Neural progenitor cell (in vitro differentiated cells): ENCODE results near the gene YPEL4.

Source experiments
- EZH2 ChIP-seq: fragments of 200-600 bp; sonication (generic); IDR thresholded peaks from 2 replicates; pipeline ENCODE4 v1.6.1; 2017; ENCODE audit warnings: antibody characterized with exemption, mild to moderate bottlenecking, moderate library complexity
- EZH2phosphoT487 ChIP-seq: fragments of 200-600 bp; sonication (generic); IDR thresholded peaks from 2 replicates; pipeline ENCODE4 v1.6.1; 2017; ENCODE audit warnings: antibody characterized with exemption
- TF ChIP-seq, protein P1 (sequence below): fragments of 200-600 bp; sonication (generic); IDR thresholded peaks from 2 replicates; pipeline ENCODE4 v1.5.1; 2017; ENCODE audit warnings: antibody characterized with exemption, mild to moderate bottlenecking

DNA sequence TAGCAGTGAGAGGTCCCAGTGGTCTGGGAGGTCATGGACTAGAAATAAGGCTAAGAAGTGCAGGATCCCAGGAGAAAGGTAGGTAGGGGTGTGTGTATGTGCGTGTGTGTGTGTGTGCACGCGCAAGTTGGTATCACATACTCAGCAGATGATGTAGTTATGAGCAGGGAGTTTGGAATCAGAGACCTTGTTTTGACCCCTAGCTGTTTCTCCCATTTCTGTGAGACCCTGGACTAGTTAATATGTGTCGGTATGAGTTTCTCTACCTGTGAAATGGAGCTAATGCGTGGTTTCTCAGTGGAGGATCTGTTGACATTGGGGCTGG, 50.9 kb downstream of the YPEL4 start:
- TF ChIP-seq, protein P1, sequence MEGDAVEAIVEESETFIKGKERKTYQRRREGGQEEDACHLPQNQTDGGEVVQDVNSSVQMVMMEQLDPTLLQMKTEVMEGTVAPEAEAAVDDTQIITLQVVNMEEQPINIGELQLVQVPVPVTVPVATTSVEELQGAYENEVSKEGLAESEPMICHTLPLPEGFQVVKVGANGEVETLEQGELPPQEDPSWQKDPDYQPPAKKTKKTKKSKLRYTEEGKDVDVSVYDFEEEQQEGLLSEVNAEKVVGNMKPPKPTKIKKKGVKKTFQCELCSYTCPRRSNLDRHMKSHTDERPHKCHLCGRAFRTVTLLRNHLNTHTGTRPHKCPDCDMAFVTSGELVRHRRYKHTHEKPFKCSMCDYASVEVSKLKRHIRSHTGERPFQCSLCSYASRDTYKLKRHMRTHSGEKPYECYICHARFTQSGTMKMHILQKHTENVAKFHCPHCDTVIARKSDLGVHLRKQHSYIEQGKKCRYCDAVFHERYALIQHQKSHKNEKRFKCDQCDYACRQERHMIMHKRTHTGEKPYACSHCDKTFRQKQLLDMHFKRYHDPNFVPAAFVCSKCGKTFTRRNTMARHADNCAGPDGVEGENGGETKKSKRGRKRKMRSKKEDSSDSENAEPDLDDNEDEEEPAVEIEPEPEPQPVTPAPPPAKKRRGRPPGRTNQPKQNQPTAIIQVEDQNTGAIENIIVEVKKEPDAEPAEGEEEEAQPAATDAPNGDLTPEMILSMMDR = no peak
- TF ChIP-seq EZH2 (no peak), EZH2phosphoT487 (no peak)
